ENCODE data around the gene PIBF1.

DNA sequence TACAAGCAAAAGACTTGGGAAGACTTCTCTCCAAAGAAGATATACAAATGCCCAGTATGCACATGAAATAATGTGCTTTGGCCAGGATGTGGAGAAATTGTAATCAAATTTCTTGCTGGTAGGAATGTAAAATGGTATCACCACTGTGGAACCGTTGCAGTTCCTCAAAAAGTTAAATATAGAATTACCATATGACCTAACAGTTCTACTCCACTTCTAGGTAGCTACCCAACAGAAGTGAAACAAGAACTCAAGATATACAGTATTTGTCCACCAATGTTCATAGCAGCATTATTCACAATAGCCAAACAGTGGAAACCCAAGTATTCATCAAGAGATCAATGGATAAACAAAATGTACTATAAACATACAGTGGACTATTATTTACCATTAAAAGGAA, 181.8 kb downstream of the PIBF1 start:
- TF ChIP-seq, protein P1, sequence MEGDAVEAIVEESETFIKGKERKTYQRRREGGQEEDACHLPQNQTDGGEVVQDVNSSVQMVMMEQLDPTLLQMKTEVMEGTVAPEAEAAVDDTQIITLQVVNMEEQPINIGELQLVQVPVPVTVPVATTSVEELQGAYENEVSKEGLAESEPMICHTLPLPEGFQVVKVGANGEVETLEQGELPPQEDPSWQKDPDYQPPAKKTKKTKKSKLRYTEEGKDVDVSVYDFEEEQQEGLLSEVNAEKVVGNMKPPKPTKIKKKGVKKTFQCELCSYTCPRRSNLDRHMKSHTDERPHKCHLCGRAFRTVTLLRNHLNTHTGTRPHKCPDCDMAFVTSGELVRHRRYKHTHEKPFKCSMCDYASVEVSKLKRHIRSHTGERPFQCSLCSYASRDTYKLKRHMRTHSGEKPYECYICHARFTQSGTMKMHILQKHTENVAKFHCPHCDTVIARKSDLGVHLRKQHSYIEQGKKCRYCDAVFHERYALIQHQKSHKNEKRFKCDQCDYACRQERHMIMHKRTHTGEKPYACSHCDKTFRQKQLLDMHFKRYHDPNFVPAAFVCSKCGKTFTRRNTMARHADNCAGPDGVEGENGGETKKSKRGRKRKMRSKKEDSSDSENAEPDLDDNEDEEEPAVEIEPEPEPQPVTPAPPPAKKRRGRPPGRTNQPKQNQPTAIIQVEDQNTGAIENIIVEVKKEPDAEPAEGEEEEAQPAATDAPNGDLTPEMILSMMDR (IDR thresholded peaks at IDR 0.05): no peak
- no peak for TF ChIP-seq POLR2AphosphoS5 (IDR thresholded peaks at IDR 0.05)
